ENCODE results near the gene TMC3.
A peak's percentile ranks its signal among the peaks of the same experiment; 100 is the strongest.

TMC3 gene

DNA sequence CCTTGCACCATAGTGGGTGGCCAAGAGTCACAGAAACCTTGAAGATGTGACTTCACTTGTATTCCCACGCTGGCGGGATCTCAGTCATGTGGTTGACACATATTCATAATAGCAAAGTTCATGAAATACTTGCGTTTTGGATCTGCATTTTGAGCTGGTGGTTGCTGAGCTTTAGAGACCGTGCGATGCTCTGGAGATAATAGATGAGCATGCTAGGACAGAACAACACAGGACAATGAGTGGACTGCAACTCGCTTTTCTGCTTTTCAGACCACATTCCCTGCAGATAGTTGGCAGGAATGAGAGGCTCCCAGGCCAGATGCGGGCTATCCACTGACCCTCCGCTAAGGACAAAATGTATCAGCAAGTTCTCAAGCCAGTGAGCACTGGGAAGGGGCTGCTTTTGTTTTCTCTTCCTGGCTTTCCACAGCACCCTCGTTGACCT lies 36.3 kb downstream of the TMC3 start:
- TF ChIP-seq, protein P1, sequence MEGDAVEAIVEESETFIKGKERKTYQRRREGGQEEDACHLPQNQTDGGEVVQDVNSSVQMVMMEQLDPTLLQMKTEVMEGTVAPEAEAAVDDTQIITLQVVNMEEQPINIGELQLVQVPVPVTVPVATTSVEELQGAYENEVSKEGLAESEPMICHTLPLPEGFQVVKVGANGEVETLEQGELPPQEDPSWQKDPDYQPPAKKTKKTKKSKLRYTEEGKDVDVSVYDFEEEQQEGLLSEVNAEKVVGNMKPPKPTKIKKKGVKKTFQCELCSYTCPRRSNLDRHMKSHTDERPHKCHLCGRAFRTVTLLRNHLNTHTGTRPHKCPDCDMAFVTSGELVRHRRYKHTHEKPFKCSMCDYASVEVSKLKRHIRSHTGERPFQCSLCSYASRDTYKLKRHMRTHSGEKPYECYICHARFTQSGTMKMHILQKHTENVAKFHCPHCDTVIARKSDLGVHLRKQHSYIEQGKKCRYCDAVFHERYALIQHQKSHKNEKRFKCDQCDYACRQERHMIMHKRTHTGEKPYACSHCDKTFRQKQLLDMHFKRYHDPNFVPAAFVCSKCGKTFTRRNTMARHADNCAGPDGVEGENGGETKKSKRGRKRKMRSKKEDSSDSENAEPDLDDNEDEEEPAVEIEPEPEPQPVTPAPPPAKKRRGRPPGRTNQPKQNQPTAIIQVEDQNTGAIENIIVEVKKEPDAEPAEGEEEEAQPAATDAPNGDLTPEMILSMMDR (IDR thresholded peaks at IDR 0.05; ENCODE audit: borderline replicate concordance, insufficient read depth, low read depth, low read length), result no peak
- no peak overlapping the region for H3K4me3 ChIP-seq (ENCODE audit: low read depth, low read length)

DNA sequence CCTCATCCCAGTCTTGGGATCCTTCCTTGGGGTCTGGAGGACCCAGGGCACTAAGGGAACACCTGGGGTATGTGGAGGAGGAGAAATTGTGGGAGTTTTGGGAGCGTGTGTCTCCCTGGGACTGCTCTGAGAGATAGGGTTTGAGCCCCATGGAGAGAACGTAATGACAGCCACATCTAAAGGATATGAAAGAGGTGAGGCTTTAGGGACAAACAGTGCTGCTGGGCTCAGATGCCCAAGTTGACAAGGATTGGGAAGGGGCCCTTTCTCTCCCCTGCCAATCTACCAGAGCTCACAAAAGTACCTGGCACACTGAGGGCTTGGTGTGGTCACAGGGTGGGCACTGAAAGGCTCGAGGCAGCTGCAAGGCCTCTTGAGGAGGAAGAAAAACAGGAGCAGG lies 36.8 kb downstream of the TMC3 start:
- TF ChIP-seq, protein P1 (IDR thresholded peaks at IDR 0.05; ENCODE audit: borderline replicate concordance, insufficient read depth, low read depth, low read length), result no peak
- no peak overlapping the region for H3K4me3 ChIP-seq (ENCODE audit: low read depth, low read length)

GRCh38 chr15:81336568-81336967 lies 37.4 kb downstream of the TMC3 start:
- TF ChIP-seq, protein P1 (IDR thresholded peaks at IDR 0.05; ENCODE audit: borderline replicate concordance, insufficient read depth, low read depth, low read length), result peak; percentile 41; the same call in 1 of the 2 replicates

DNA sequence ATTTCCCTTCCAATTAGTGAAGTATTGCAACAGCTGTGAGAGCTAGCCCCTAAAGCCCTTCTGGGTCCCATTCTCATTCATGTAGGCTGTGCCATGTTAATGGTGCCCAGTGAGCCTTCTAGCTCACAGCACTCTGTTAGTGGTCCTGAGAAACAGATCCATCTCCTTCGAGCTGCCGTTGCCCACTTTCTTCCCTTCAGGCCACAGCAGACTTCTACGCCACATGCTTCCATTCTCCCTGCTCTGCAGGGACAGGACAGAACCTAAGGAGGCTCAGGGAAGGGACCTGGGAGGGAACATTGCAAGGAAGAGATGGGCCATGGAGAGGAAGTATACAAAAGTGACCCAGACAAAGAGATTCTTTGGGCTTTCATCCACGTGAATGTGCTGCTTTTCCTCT lies 38.4 kb downstream of the TMC3 start:
- H3K4me3 ChIP-seq (ENCODE audit: low read depth, low read length), result no peak overlapping the region
- TF ChIP-seq, protein P1 (IDR thresholded peaks at IDR 0.05; ENCODE audit: borderline replicate concordance, insufficient read depth, low read depth, low read length), result no peak

More at GRCh38 chr15:81336568-81336967, 37.4 kb downstream of the TMC3 start:
- no peak overlapping the region for H3K4me3 ChIP-seq (ENCODE audit: low read depth, low read length)

DNA sequence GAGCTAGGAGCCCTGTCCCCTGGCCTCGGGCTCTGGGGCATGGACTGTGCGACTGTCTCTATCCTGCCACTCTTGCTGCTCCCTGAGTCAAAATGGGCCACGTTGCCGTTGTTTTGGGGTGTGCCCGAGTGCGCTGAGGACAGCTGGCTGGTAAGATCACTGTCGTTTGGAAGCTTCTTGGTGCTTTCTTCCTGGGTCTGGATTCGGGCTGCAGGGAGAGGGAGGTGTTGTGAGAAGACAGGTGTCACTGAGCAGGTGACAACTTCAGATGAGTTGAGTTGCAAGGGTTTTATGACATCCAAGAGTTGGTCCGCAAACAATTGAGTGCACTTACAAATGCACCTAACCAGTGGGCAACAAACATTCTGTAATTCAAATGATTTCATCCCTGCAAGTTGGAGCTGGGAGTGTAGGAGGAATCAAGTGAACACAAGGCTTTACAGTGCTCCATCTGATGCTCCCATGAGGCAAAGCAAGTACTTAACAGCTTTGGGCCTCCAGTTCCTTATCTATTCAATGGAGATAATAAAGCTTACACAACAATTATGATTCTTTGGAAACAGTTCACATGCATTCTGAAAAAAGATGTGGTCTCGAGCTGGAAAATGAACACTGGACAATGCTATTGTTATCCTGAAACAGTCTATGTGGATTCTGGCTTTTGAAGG lies 39.1 kb downstream of the TMC3 start:
- TF ChIP-seq, protein P1 (IDR thresholded peaks at IDR 0.05; ENCODE audit: borderline replicate concordance, insufficient read depth, low read depth, low read length), result no peak
- no peak overlapping the region for H3K4me3 ChIP-seq (ENCODE audit: low read depth, low read length)

- H3K4me3 ChIP-seq (ENCODE audit: low read depth, low read length), result no peak overlapping the region
- TF ChIP-seq, protein P1 (IDR thresholded peaks at IDR 0.05; ENCODE audit: borderline replicate concordance, insufficient read depth, low read depth, low read length), result no peak
These were observed 40.6 kb downstream of the TMC3 start for GRCh38 chr15:81333363-81333762.

DNA sequence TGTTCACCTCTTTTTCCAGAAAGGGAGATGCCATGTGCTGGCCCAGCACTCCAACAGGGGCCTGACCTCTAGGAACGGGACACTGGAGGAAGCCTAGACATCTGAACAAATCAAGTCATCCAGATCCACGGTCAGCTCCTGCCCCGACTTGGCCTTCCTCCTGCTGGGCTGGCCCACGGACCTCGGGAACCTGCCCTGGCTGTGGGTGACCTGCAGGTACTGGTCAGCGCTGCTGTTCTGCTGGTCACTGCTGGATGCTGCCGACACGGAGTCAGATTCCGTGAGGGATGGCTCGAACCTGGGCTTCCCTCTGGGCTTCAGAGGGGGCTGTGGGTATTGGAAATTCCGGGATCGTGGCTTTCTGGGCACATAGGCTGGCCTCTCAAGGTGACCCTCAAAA lies 41.7 kb downstream of the TMC3 start:
- TF ChIP-seq, protein P1 (IDR thresholded peaks at IDR 0.05; ENCODE audit: borderline replicate concordance, insufficient read depth, low read depth, low read length), result no peak
- H3K4me3 ChIP-seq (ENCODE audit: low read depth, low read length), result no peak overlapping the region
